Tibial nerve (tissue), 4 donors: ENCODE data around the gene PCDH9. TPM values are rescaled to one million over a fixed set of nuclear protein-coding genes. Genes with fewer than 3 reads are reported as not detected.

ENCODE experiments used
- DNase-seq, 2 donors: peaks; one replicate each; pipeline ENCODE4 v3.0.0-alpha.2; 2019; ENCODE audit warnings: low spot score in 2 of 2
- H3K27ac ChIP-seq, 4 donors: fragments of 200-600 bp; sonication (generic) in 3 of 4; one replicate each; pipeline ENCODE4 v1.5.1; 2017 to 2019; ENCODE audit warnings: mild to moderate bottlenecking in 1 of 4
- H3K27me3 ChIP-seq, 2 donors: fragments of 200-600 bp; sonication (generic) in 1 of 2; one replicate each; pipeline versions ENCODE4 v1.5.1 to v1.6.0; 2017 to 2019
- H3K36me3 ChIP-seq, 3 donors: fragments of 200-600 bp; sonication (generic); one replicate each; pipeline ENCODE4 v1.5.1; 2018 to 2019
- H3K4me1 ChIP-seq, 4 donors: fragments of 200-600 bp; sonication (generic) in 3 of 4; one replicate each; pipeline ENCODE4 v1.5.1; 2017 to 2019
- H3K4me3 ChIP-seq, 4 donors: fragments of 200-600 bp; sonication (generic) in 3 of 4; one replicate each; pipeline ENCODE4 v1.5.1; 2017 to 2019; ENCODE audit warnings: mild to moderate bottlenecking in 1 of 4, moderate library complexity in 1 of 4
- H3K9me3 ChIP-seq, 4 donors: fragments of 200-600 bp; sonication (generic) in 3 of 4; one replicate each; pipeline ENCODE4 v1.5.1; 2017 to 2019
- CTCF ChIP-seq, 5 experiments: fragments of 200-600 bp in 3 of 5; fragments of 450-650 bp in 2 of 5; sonication (generic) in 3 of 5; IDR thresholded peaks; one replicate each; pipeline ENCODE4 v1.5.1; 2016 to 2019; ENCODE audit warnings: antibody characterized with exemption in 5 of 5, mild to moderate bottlenecking in 3 of 5, moderate library complexity in 2 of 5
- EP300 ChIP-seq, 2 donors: sonication (generic); formaldehyde crosslinking; IDR thresholded peaks; one replicate each; pipeline ENCODE4 v1.6.1; 2017; ENCODE audit warnings: antibody characterized with exemption in 2 of 2, mild to moderate bottlenecking in 1 of 2
- POLR2A ChIP-seq, 2 donors: fragments of 450-650 bp; IDR thresholded peaks; one replicate each; pipeline ENCODE4 v1.6.1; 2017; ENCODE audit warnings: antibody characterized with exemption in 2 of 2, mild to moderate bottlenecking in 2 of 2, moderate library complexity in 2 of 2
- WGBS, 2 donors: methylation state at CpG; one replicate each; pipeline ENCODE4 v1.1.5; 2018; 5-methylcytosine and 5-hydroxymethylcytosine counted together
- total RNA-seq, 4 donors: library from RNA; depleted of rRNA; stranded (reverse); fragments of >200 nt; gene quantifications; one replicate each; pipeline ENCODE4 v1.1.0, GENCODE V29; 2016

Gene PCDH9
- total RNA-seq, 4 donors from 2014 or later: 11.8 to 28.6 (median 14.4) TPM

GRCh38 chr13:67228916-67229315, 1.2 kb downstream of the PCDH9 start:
- no peaks in the 10 kb centered on the region for H3K36me3 ChIP-seq
- peaks cover 0 to 45% (median 6%) of the 10 kb centered on the region in 4 donors for H3K4me1 ChIP-seq
- peak overlapping the region in 1 of 4 donors; percentile 94 for H3K27ac ChIP-seq
- 3 to 11% methylated on average over 6 of the region's 6 CpGs for WGBS, 2 donors
- no peaks in the 10 kb centered on the region for H3K9me3 ChIP-seq
- no peak for DNase-seq
- H3K27me3 ChIP-seq: no peaks in the 10 kb centered on the region
- peak overlapping the region; percentile 53 to 79 (median 70) for H3K4me3 ChIP-seq
- TF ChIP-seq CTCF (IDR thresholded peaks at IDR 0.05) (no peak), POLR2A (IDR thresholded peaks at IDR 0.05) (no peak), EP300 (IDR thresholded peaks at IDR 0.05) (no peak)

- TF ChIP-seq POLR2A (IDR thresholded peaks at IDR 0.05): no peak
- no peak for TF ChIP-seq CTCF (IDR thresholded peaks at IDR 0.05)
- TF ChIP-seq EP300 (IDR thresholded peaks at IDR 0.05): no peak
- 55 to 68% methylated on average over 3 of the region's 3 CpGs for WGBS, 2 donors
- H3K27ac ChIP-seq: peak overlapping the region in 1 of 4 donors; percentile 12
- no peak for DNase-seq
- H3K9me3 ChIP-seq: no peaks in the 10 kb centered on the region
- no peaks in the 10 kb centered on the region for H3K27me3 ChIP-seq
- peak overlapping the region in 3 of 4 donors; percentile 53 to 79 (median 66) for H3K4me3 ChIP-seq
- no peaks in the 10 kb centered on the region for H3K36me3 ChIP-seq
- H3K4me1 ChIP-seq: peaks cover 0 to 41% (median 6%) of the 10 kb centered on the region in 4 donors
These were observed 2.1 kb downstream of the PCDH9 start for GRCh38 chr13:67228031-67228430.

GRCh38 chr13:67227131-67227983, 2.8 kb downstream of the PCDH9 start:
- no peaks in the 10 kb centered on the region for H3K27me3 ChIP-seq
- peak overlapping the region in 1 of 4 donors; percentile 12 for H3K27ac ChIP-seq
- no peaks in the 10 kb centered on the region for H3K9me3 ChIP-seq
- peak overlapping the region in 2 of 4 donors; percentile 66 to 79 for H3K4me3 ChIP-seq
- H3K4me1 ChIP-seq: peaks cover 0 to 35% (median 6%) of the 10 kb centered on the region in 4 donors
- TF ChIP-seq POLR2A (IDR thresholded peaks at IDR 0.05) (no peak), CTCF (IDR thresholded peaks at IDR 0.05) (no peak), EP300 (IDR thresholded peaks at IDR 0.05) (no peak)
- no peaks in the 10 kb centered on the region for H3K36me3 ChIP-seq
- DNase-seq: no peak
- WGBS, 2 donors: 72 to 75% methylated on average over 12 of the region's 12 CpGs

- no peak for DNase-seq
- no peaks in the 10 kb centered on the region for H3K27me3 ChIP-seq
- WGBS, 2 donors: 23 to 39% methylated on average over 6 of the region's 6 CpGs
- H3K9me3 ChIP-seq: no peaks in the 10 kb centered on the region
- TF ChIP-seq EP300 (IDR thresholded peaks at IDR 0.05): no peak
- no peak for TF ChIP-seq CTCF (IDR thresholded peaks at IDR 0.05)
- no peak for TF ChIP-seq POLR2A (IDR thresholded peaks at IDR 0.05)
- peak overlapping the region in 1 of 4 donors; percentile 66 for H3K4me3 ChIP-seq
- no peaks in the 10 kb centered on the region for H3K36me3 ChIP-seq
- no peak overlapping the region for H3K27ac ChIP-seq
- H3K4me1 ChIP-seq: peaks cover 0 to 28% (median 6%) of the 10 kb centered on the region in 4 donors
These were observed 3.4 kb downstream of the PCDH9 start for GRCh38 chr13:67226696-67227095.
